Measurements from ENCODE around the gene PPP2R2B.

Gene PPP2R2B

GRCh38 chr5:146880966-146881365 lies 2.4 kb upstream of the PPP2R2B start:
- no peak for TF ChIP-seq CTCF (IDR thresholded peaks at IDR 0.05; ENCODE audit: control insufficient read depth, insufficient read depth, low read depth, low read length, missing control alignments)
- no peak for DNase-seq (ENCODE audit: low read depth)
- no peak overlapping the region for H3K4me3 ChIP-seq (ENCODE audit: control insufficient read depth, low read depth, low read length)

GRCh38 chr5:146877783-146878475 lies 628 bp downstream of the PPP2R2B start:
- no peak for TF ChIP-seq CTCF (IDR thresholded peaks at IDR 0.05; ENCODE audit: control insufficient read depth, insufficient read depth, low read depth, low read length, missing control alignments)
- peak overlapping the region; percentile 81 for H3K4me3 ChIP-seq (ENCODE audit: control insufficient read depth, low read depth, low read length)
- DNase-seq (ENCODE audit: low read depth), result no peak

GRCh38 chr5:146877178-146877681 lies 1.3 kb downstream of the PPP2R2B start:
- TF ChIP-seq CTCF (IDR thresholded peaks at IDR 0.05; ENCODE audit: control insufficient read depth, insufficient read depth, low read depth, low read length, missing control alignments), result no peak
- H3K4me3 ChIP-seq (ENCODE audit: control insufficient read depth, low read depth, low read length), result peak overlapping the region; percentile 81
- DNase-seq (ENCODE audit: low read depth), result no peak

GRCh38 chr5:146873186-146873917 lies 5.2 kb downstream of the PPP2R2B start:
- no peak for DNase-seq (ENCODE audit: low read depth)

GRCh38 chr5:146872188-146872587 lies 6.4 kb downstream of the PPP2R2B start:
- DNase-seq (ENCODE audit: low read depth), result no peak
- no peak overlapping the region for H3K4me3 ChIP-seq (ENCODE audit: control insufficient read depth, low read depth, low read length)
- no peak for TF ChIP-seq CTCF (IDR thresholded peaks at IDR 0.05; ENCODE audit: control insufficient read depth, insufficient read depth, low read depth, low read length, missing control alignments)

More at GRCh38 chr5:146873186-146873917, 5.2 kb downstream of the PPP2R2B start:
- TF ChIP-seq CTCF (IDR thresholded peaks at IDR 0.05; ENCODE audit: control insufficient read depth, insufficient read depth, low read depth, low read length, missing control alignments), result no peak
- no peak overlapping the region for H3K4me3 ChIP-seq (ENCODE audit: control insufficient read depth, low read depth, low read length)

- H3K4me3 ChIP-seq (ENCODE audit: control insufficient read depth, low read depth, low read length), result no peak overlapping the region
- no peak for TF ChIP-seq CTCF (IDR thresholded peaks at IDR 0.05; ENCODE audit: control insufficient read depth, insufficient read depth, low read depth, low read length, missing control alignments)
- no peak for DNase-seq (ENCODE audit: low read depth)
These were observed 10.4 kb downstream of the PPP2R2B start for GRCh38 chr5:146867996-146868708.

Data from AG09309 (cell line).